GM12878 (cell line): Measurements from ENCODE around the gene UTP25. TPM values are rescaled to one million over a fixed set of nuclear protein-coding genes. Genes with fewer than 3 reads are reported as not detected.

Experiments used
- ATAC-seq: fragments of 200-7000 bp; cut with Tn5 transposase; 3 replicates; pipeline ENCODE4 v1.9.1; 2020; ENCODE audit warnings: mild to moderate bottlenecking, moderate library complexity
- BruUV-seq: library from RNA; stranded (reverse); fragments of 400-500 nt; replicated peaks from 2 replicates; lab custom pipeline; 2021; lab: Mats Ljungman, UMichigan
- CTCF ChIA-PET: fragments of 300-600 bp; sonication (Branson Sonifier 250); formaldehyde crosslinking; extraction: SDS; loops from one replicate; lab custom pipeline; 2021; ENCODE audit warnings: inconsistent platforms; lab: Yijun Ruan, JAX
- POLR2A ChIA-PET: fragments of 350-600 bp; formaldehyde crosslinking; extraction: SDS; loops from one replicate; lab custom pipeline; 2021; ENCODE audit warnings: inconsistent platforms; lab: Charles Lee
- RAD21 ChIA-PET: fragments of 300-600 bp; sonication (Branson Sonifier 250); formaldehyde crosslinking; loops from one replicate; lab custom pipeline; 2023; ENCODE audit warnings: antibody characterized with exemption; ENCODE audit not compliant: unreplicated experiment; lab: Charles Lee
- SMC1A ChIA-PET: fragments of 300-600 bp; sonication (Branson Sonifier 250); formaldehyde crosslinking; loops from one replicate; lab custom pipeline; 2023; ENCODE audit not compliant: unreplicated experiment, uncharacterized antibody; lab: Charles Lee
- DNase-seq: peaks from one replicate; pipeline ENCODE4 v3.0.0-alpha.2; 2011; ENCODE audit warnings: low read depth, low spot score
- FAIRE-seq: peaks from 3 replicates; lab custom pipeline; 2011; peaks lifted over from hg19 to GRCh38; lab: Jason Lieb, UNC
- H2AFZ ChIP-seq: 2 replicates; pipeline ENCODE4 v1.6.0; 2011; ENCODE audit warnings: low read depth, low read length, control low read depth; ENCODE audit not compliant: control insufficient read depth
- H3K27ac ChIP-seq: 2 replicates; pipeline ENCODE4 v1.5.1; 2011; ENCODE audit warnings: control low read depth; ENCODE audit not compliant: control insufficient read depth, insufficient read depth
- H3K27me3 ChIP-seq, 2 experiments: replicated peaks in 1 of 2; 2 replicates each; pipeline versions ENCODE4 v1.6.0 to v1.6.1; 2011; ENCODE audit warnings: low read length in 1 of 2; ENCODE audit not compliant: control insufficient read depth in 2 of 2, insufficient read depth in 2 of 2
- H3K36me3 ChIP-seq, 2 experiments: 2 replicates each; pipeline ENCODE4 v1.5.1; 2011; ENCODE audit warnings: low read length in 1 of 2; ENCODE audit not compliant: control insufficient read depth in 2 of 2, insufficient read depth in 2 of 2
- H3K4me1 ChIP-seq: 2 replicates; pipeline ENCODE4 v1.6.1; 2011; ENCODE audit warnings: mild to moderate bottlenecking, low read length, moderate library complexity, mixed read lengths; ENCODE audit not compliant: control insufficient read depth, insufficient read depth
- H3K4me2 ChIP-seq: 2 replicates; pipeline ENCODE4 v1.6.0; 2011; ENCODE audit warnings: control low read depth; ENCODE audit not compliant: control insufficient read depth, insufficient read depth
- H3K4me3 ChIP-seq: fragments of 200-600 bp; sonication (generic); 2 replicates; pipeline ENCODE4 v1.5.1; 2016
- H3K79me2 ChIP-seq: 2 replicates; pipeline ENCODE4 v1.6.0; 2011; ENCODE audit warnings: low read length; ENCODE audit not compliant: control insufficient read depth, insufficient read depth
- H3K9ac ChIP-seq: 2 replicates; pipeline ENCODE4 v1.8.0; 2011; ENCODE audit warnings: low read length, control low read depth, mixed read lengths; ENCODE audit not compliant: control insufficient read depth, insufficient read depth
- H3K9me3 ChIP-seq: replicated peaks from 3 replicates; pipeline ENCODE4 v1.5.1; 2011; ENCODE audit warnings: mild to moderate bottlenecking, low read length; ENCODE audit not compliant: control insufficient read depth, insufficient read depth
- H4K20me1 ChIP-seq: 2 replicates; pipeline ENCODE4 v1.6.0; 2011; ENCODE audit not compliant: control insufficient read depth, insufficient read depth
- ESRRA ChIP-seq: IDR thresholded peaks from 2 replicates; pipeline ENCODE4 v1.6.1; 2012; ENCODE audit warnings: mild to moderate bottlenecking, low read length, improper control_type of control experiment
- NR2F1 ChIP-seq: fragments of 450-650 bp; conservative IDR thresholded peaks from 2 replicates; pipeline ENCODE4 v1.6.1; 2017; ENCODE audit warnings: mild to moderate bottlenecking
- RB1 ChIP-seq: fragments of 450-650 bp; formaldehyde crosslinking; IDR thresholded peaks from 2 replicates; pipeline ENCODE4 v1.6.1; 2017; ENCODE audit warnings: mild to moderate bottlenecking, borderline replicate concordance
- whole genome bisulfite sequencing: methylation state at CpG from one replicate; pipeline ENCODE4 v1.1.6; 2016; ENCODE audit warnings: low lambda C conversion rate; ENCODE audit not compliant: insufficient replicate concordance, insufficient coverage; ENCODE audit errors: missing lambda C conversion rate; 5-methylcytosine and 5-hydroxymethylcytosine counted together
- in situ Hi-C: fragments of 300-500 bp; cut with MboI; formaldehyde crosslinking; loops from 9 replicates; pipeline ENCODE4 v1.14.3; 2018; ENCODE audit warnings: mixed read lengths
- intact Hi-C: fragments of 100-400 bp; cut with micrococcal nuclease; formaldehyde crosslinking; loops from one replicate; pipeline ENCODE4 v1.14.2; 2022; ENCODE audit not compliant: unreplicated experiment
- polyA plus RNA-seq, 11 experiments: library from polyadenylated mRNA; depleted of rRNA in 4 of 11; unstranded in 6 of 11; stranded (reverse) in 5 of 11; fragments of >200 nt; fragmentation: Nextera tagmentation in 4 of 11; fragmentation: Illumina TruSeq in 1 of 11; extraction: Ambion mirVana in 4 of 11; extraction: Trizol in 1 of 11; gene quantifications; 1 replicate in 1 of 11; 2 replicates in 10 of 11; pipeline versions ENCODE4 v1.2.1 to v1.2.3, GENCODE V29; 2011 to 2016; ENCODE audit warnings: inconsistent platforms in 2 of 11, missing spikeins in 2 of 11, low read depth in 1 of 11
- total RNA-seq, 4 experiments: library from RNA; depleted of rRNA in 3 of 4; stranded (reverse); fragments of >200 nt in 3 of 4; fragmentation: Illumina TruSeq in 1 of 4; extraction: Trizol in 1 of 4; gene quantifications; 2 replicates each; pipeline versions ENCODE4 v1.2.1 to v1.2.3, GENCODE V29; 2013 to 2021
- TF ChIP-seq, protein P1 (sequence below): fragments of 450-650 bp; IDR thresholded peaks from 2 replicates; pipeline ENCODE4 v1.6.1; 2016; ENCODE audit warnings: mild to moderate bottlenecking
- TF ChIP-seq, protein P2 (sequence below): IDR thresholded peaks from 2 replicates; pipeline ENCODE4 v1.6.1; 2011; ENCODE audit warnings: mild to moderate bottlenecking, low read depth, low read length, moderate library complexity; ENCODE audit not compliant: insufficient replicate concordance

Gene UTP25
- total and polyA plus RNA-seq, 10 of the 15 experiments (the other 5 are each of a cell fraction or from before 2014, with no cell fraction given) = 3.0 to 13.3 (median 8.5) TPM

DNA sequence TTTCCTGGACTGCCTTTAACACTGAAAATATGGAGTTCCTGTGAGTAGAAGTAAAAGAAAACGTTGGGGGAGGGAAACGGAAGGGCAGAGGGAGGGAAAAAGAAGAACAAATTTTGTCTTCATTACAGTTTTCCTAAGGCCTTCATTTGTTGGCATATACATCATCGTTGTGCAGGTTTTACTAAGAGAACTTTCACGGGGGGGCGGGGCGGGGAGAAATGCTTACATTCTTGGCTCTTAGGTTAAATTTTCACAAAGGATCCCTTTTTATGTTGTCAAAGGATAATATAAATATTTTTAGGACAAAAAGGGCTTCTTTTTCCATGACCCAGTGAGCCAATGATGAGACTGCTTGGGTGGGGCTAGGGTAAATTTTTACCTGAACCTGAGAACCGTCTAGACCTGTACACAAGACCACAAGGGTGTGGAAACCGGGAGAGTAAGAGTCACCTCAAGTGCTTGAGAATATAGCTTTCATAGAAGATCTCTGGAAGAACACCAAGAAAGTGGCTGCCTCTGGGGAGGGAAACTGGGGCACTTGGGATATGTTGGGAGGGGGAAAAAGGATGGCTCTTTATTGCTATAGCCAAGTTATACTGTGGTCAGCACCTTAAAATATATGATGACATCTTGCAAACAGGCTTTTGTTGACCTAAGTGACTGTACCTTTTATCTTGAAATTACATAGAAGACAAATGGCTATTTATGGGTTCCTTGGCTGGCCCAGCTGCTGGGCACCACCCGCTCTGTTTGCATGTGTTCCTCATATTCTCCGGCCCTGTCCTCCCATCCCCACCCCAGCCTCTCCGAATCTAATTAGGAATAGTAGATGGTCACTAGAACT is 2.0 kb upstream of the UTP25 start (continued):
- TF ChIP-seq, protein P1, sequence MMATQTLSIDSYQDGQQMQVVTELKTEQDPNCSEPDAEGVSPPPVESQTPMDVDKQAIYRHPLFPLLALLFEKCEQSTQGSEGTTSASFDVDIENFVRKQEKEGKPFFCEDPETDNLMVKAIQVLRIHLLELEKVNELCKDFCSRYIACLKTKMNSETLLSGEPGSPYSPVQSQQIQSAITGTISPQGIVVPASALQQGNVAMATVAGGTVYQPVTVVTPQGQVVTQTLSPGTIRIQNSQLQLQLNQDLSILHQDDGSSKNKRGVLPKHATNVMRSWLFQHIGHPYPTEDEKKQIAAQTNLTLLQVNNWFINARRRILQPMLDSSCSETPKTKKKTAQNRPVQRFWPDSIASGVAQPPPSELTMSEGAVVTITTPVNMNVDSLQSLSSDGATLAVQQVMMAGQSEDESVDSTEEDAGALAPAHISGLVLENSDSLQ = no peak
- TF ChIP-seq, all 136 proteins: peak for 0

- no peak for ATAC-seq
- H3K9me3 ChIP-seq = no peaks in the 10 kb centered on the region
- peak overlapping the region; percentile 28; the same call in 1 of the 2 replicates for H3K4me3 ChIP-seq
- peaks cover 3% of the 10 kb centered on the region in 2 experiments for H3K36me3 ChIP-seq
- SMC1A ChIA-PET = interaction anchor here (2.3 kb wide), 1 partner anchor 10 kb away, joined by 8 read pairs; no protein-coding TSS in a partner anchor
- no peak for FAIRE-seq
- WGBS = 95% methylated on average over 2 of the region's 2 CpGs
- peak overlapping the region; percentile 8; the same call in 1 of the 2 replicates for H3K9ac ChIP-seq
- H4K20me1 ChIP-seq = no peaks in the 10 kb centered on the region
- POLR2A ChIA-PET = no interaction called here
- TF ChIP-seq ESRRA (no peak), NR2F1 (no peak), RB1 (no peak)
- TF ChIP-seq, protein P2, sequence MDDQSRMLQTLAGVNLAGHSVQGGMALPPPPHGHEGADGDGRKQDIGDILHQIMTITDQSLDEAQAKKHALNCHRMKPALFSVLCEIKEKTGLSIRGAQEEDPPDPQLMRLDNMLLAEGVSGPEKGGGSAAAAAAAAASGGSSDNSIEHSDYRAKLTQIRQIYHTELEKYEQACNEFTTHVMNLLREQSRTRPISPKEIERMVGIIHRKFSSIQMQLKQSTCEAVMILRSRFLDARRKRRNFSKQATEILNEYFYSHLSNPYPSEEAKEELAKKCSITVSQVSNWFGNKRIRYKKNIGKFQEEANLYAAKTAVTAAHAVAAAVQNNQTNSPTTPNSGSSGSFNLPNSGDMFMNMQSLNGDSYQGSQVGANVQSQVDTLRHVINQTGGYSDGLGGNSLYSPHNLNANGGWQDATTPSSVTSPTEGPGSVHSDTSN = no peak
- intact Hi-C loops (loop anchor here (2.0 to 10.0 kb wide), 2 partner anchors 137 to 255 kb away; no protein-coding TSS in a partner anchor), in situ Hi-C loops (no loop called here)
- H3K27me3 ChIP-seq = no peaks in the 10 kb centered on the region
- no TSS peak for BruUV-seq
- H3K4me1 ChIP-seq = no peaks in the 10 kb centered on the region
- H2AFZ ChIP-seq = no peak overlapping the region
- H3K27ac ChIP-seq = no peak overlapping the region
- H3K79me2 ChIP-seq = peaks cover 13% of the 10 kb centered on the region
- DNase-seq = no peak
- RAD21 ChIA-PET = no interaction called here
- CTCF ChIA-PET = interaction anchor here (1.2 kb wide), 1 partner anchor 9 kb away, joined by 3 read pairs; no protein-coding TSS in a partner anchor
- no peak overlapping the region; the same call in 1 of the 2 replicates for H3K4me2 ChIP-seq
These were observed 1.9 kb downstream of the UTP25 start for GRCh38 chr1:209829716-209830115.
